ENCODE data around the gene POLR2H.

The POLR2H gene

GRCh38 chr3:184346480-184347190 lies 14.9 kb upstream of the POLR2H start:
- DNase-seq (ENCODE audit: low read depth), result no peak
- H3K4me3 ChIP-seq (ENCODE audit: low read length), result no peak overlapping the region
- TF ChIP-seq CTCF (conservative IDR thresholded peaks at IDR 0.05; ENCODE audit: low read length), result no peak

DNA sequence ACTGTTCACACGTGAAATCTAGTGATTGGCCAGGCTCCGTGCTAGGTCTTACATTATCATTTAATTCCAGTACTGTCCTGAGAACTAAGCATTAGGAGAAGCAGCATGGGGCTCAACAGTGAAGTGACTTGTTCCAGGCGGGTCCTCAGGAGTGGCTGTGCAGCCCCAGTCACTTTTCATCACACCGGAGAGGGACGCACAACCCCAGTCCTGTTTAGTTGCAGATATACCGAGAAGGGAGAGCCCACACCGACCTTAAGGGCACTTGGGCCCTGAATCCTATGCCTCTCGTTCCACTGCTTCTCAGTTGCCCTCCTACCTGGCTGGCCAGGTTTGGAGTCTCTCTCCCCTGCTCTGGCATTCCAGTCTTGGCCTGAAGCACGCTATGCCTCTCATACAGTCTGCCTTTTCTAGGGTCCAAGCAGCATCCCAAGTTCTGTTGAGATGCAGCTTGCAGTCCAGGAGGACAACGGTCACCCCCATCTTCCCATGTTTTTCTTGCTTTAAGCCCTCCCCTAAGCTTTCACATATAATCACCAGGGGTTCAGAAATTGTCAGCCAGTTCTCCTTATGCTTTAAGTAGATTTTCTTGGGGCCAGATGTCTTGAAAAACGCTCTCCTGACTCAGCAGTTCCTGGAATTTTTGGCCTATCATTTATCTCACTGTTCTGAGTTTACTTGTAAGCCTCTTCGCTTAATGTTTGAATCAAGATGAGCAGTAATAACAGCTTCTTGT lies 14.0 kb upstream of the POLR2H start:
- DNase-seq (ENCODE audit: low read depth), result peak; percentile 60
- TF ChIP-seq CTCF (conservative IDR thresholded peaks at IDR 0.05; ENCODE audit: low read length), result no peak
- H3K4me3 ChIP-seq (ENCODE audit: low read length), result no peak overlapping the region

DNA sequence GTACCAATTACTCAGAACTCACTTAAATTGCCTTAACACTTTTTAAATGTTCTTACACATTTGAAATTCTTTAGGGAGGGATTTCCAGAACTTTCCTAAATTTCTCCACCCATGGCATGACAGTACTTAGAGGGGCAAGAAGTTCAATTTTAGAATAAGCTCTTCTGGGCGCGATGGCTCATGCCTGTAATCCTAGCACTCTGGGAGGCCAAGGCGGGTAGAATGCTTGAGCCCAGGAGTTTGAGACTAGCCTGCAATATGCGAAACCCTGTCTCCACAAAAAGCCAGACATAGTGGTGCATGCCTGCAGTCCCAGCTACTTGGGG lies 13.5 kb upstream of the POLR2H start:
- H3K4me3 ChIP-seq (ENCODE audit: low read length), result no peak overlapping the region
- DNase-seq (ENCODE audit: low read depth), result no peak
- no peak for TF ChIP-seq CTCF (conservative IDR thresholded peaks at IDR 0.05; ENCODE audit: low read length)

- H3K4me3 ChIP-seq (ENCODE audit: low read length), result no peak overlapping the region
- no peak for TF ChIP-seq CTCF (conservative IDR thresholded peaks at IDR 0.05; ENCODE audit: low read length)
- no peak for DNase-seq (ENCODE audit: low read depth)
Measured at GRCh38 chr3:184349563-184350470, 11.7 kb upstream of the POLR2H start.

GRCh38 chr3:184350618-184351017 lies 10.9 kb upstream of the POLR2H start:
- TF ChIP-seq CTCF (conservative IDR thresholded peaks at IDR 0.05; ENCODE audit: low read length), result no peak
- no peak overlapping the region for H3K4me3 ChIP-seq (ENCODE audit: low read length)
- no peak for DNase-seq (ENCODE audit: low read depth)

DNA sequence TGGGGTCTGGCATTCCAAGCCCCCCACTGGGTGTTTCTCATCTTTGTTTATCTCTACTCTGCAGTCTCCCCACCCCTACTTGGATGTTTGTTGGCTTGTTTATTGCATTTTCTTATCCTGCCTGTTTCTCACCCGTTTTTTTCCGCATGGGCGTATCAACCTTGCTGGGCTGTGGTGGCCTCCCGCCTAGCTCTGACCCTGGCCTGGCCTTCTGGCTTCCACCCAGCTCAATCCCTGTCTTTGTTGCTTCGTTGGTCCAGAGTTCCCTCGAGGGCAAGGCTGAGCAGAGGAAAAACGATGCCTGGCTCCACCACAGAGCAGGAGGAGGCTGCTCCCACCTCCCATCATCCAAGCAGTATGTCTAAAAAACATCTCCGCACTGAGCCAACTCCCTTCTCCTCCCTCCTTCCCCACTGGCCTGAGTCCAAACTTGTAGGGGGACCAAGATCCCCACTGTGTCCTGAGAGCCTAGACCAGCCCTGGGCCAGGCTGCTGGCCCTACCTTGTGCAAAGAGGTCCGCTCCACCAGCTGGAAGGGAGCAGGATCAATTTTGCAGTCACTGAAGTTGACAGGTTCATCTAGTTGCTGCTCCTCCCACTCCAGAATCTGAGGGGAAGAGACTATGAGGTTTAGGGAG lies 9.9 kb upstream of the POLR2H start:
- TF ChIP-seq CTCF (conservative IDR thresholded peaks at IDR 0.05; ENCODE audit: low read length), result no peak
- DNase-seq (ENCODE audit: low read depth), result no peak
- no peak overlapping the region for H3K4me3 ChIP-seq (ENCODE audit: low read length)
